Stimulated activated naive CD8-positive, alpha-beta T cell treated with anti-CD3 and anti-CD28 coated beads, Interleukin-15, amount 100 ng/mL, for 72 hours (primary cell): ENCODE results near the gene TTYH3.
A peak's percentile ranks its signal among the peaks of the same experiment; 100 is the strongest.
"Not testable (repeated sequence)": the region's sequence is repeated elsewhere in the genome, so short reads cannot be mapped to it uniquely, and the experiment has no call there.

Source experiments
- ATAC-seq: fragments of 150-1000 bp; cut with Tn5 transposase; 2 replicates; pipeline ENCODE4 v1.10.0; 2021; ENCODE audit warnings: mild to moderate bottlenecking, moderate library complexity
- DNase-seq, 2 donors: peaks; one replicate each; pipeline ENCODE4 v3.0.0; 2021 to 2022
- H3K27ac Mint-ChIP-seq, 2 donors: one replicate each; pipeline ENCODE4 v1.8.0; 2022; ENCODE audit warnings: mild to moderate bottlenecking in 2 of 2, mixed read lengths in 2 of 2, moderate library complexity in 2 of 2
- H3K27me3 Mint-ChIP-seq: one replicate; pipeline ENCODE4 v1.8.0; 2022; ENCODE audit warnings: mixed read lengths
- H3K4me1 Mint-ChIP-seq: one replicate; pipeline ENCODE4 v1.8.0; 2022; ENCODE audit warnings: mild to moderate bottlenecking, mixed read lengths
- H3K4me3 Mint-ChIP-seq, 2 donors: one replicate each; pipeline ENCODE4 v1.8.0; 2022; ENCODE audit warnings: mild to moderate bottlenecking in 2 of 2, mixed read lengths in 2 of 2, moderate library complexity in 1 of 2
- H3K9me3 Mint-ChIP-seq, 2 donors: one replicate each; pipeline ENCODE4 v1.8.0; 2022; ENCODE audit warnings: mixed read lengths in 2 of 2

Gene TTYH3

DNA sequence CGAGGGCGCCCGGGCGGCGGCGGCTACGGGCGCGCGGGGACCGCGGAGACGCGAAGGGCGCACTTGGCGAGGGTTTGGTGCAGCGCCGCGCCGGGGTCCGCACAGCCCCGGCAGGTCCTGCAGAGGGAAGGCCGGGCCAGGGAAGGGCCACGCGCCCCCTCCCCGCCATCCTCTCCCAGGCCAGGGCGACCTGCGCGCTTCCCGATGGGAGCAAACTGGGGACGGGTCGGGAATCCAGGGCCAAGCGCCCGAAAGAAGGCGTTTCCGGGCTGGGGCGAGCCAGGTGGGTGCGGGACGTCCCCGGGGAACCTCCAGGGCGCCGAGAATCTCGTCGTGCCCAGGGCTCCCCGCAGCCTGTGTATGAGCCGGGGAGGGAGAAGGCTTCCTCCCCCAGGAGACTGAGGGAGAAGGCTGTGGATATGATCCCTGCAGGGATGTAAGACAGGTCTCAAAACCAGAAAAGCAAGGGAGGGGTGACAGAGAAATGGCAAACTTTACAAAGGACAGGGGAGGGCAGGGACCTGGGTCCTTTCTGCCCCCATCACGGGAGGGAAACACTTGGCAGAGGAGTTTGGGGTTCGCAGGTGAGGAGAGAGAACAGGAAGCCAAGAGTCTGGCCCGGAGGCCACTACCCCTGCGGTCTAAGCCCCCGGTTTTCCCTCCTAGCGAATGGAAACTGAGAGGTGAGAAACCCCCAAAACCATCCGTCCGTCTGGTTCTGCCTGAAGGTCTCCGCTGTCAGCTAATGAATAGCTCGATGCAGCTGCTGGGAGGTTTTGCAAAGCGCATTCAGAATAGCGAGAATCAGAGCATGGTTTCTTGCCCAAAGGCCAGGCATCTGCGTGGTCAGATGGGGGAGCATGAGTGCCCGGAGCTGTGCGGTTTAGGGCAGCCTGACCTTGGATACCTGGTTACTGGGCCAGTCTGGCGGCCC is 56.9 kb downstream of the TTYH3 start:
- peaks cover 29% of the 10 kb centered on the region for H3K4me1 Mint-ChIP-seq
- H3K27ac Mint-ChIP-seq, result no peak overlapping the region
- peak overlapping the region; percentile 74 to 85 for H3K4me3 Mint-ChIP-seq
- DNase-seq (peak in 1 of 2 donors; percentile 36), ATAC-seq (peak; percentile 72)
- no peaks in the 10 kb centered on the region for H3K9me3 Mint-ChIP-seq
- H3K27me3 Mint-ChIP-seq, result peaks cover 84% of the 10 kb centered on the region

GRCh38 chr7:2689343-2689847 is 57.6 kb downstream of the TTYH3 start:
- ATAC-seq, result no peak
- H3K4me1 Mint-ChIP-seq, result peaks cover 29% of the 10 kb centered on the region
- peak overlapping the region in 1 of 2 donors; percentile 85 for H3K4me3 Mint-ChIP-seq
- no peak overlapping the region for H3K27ac Mint-ChIP-seq
- H3K27me3 Mint-ChIP-seq, result peaks cover 78% of the 10 kb centered on the region
- no peak for DNase-seq
- H3K9me3 Mint-ChIP-seq, result no peaks in the 10 kb centered on the region

- peaks cover 73% of the 10 kb centered on the region for H3K27me3 Mint-ChIP-seq
- H3K9me3 Mint-ChIP-seq, result no peaks in the 10 kb centered on the region
- DNase-seq, result no peak
- H3K4me3 Mint-ChIP-seq, result no peak overlapping the region
- H3K4me1 Mint-ChIP-seq, result peaks cover 29% of the 10 kb centered on the region
- ATAC-seq, result no peak
- no peak overlapping the region for H3K27ac Mint-ChIP-seq
Measured at GRCh38 chr7:2689951-2690705, 58.3 kb downstream of the TTYH3 start.

DNA sequence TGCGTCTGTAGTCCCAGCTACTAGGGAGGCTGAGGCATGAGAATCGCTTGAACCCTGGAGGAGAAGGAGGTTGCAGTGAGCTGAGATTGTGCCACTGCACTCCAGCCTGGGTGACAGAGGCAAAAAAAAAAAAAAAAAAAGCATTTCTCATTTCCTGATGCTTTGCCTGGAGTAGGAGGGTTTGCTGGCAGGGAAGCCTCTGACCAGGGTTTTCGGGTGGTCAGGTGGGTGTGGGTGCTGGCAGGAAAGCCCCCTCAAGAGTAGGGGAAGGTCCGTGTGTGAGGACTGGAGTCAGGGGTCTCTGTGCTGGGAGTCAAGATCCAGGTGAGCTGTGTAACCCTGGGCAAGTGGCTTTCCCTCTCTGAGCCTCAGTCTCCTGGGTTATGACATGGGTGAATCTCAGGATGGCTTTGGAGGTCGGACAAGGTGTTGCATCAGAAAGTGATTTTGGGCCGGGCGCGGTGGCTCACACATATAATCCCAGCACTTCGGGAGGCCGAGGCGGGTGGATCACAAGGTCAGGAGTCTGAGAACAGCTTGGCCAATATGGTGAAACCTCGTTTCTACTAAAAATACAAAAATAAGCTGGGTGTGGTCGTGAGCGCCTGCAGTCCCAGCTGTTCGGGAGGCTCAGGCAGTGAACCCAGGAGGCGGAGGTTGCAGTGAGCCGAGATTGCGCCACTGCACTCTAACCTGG is 59.4 kb downstream of the TTYH3 start:
- no peak overlapping the region for H3K4me3 Mint-ChIP-seq
- H3K27ac Mint-ChIP-seq, result peak overlapping the region in 1 of 2 donors; percentile 73
- H3K4me1 Mint-ChIP-seq, result peaks cover 29% of the 10 kb centered on the region
- H3K9me3 Mint-ChIP-seq, result no peaks in the 10 kb centered on the region
- ATAC-seq, result no peak
- DNase-seq, result no peak
- peaks cover 69% of the 10 kb centered on the region for H3K27me3 Mint-ChIP-seq

- H3K4me3 Mint-ChIP-seq, H3K9me3 Mint-ChIP-seq, H3K27ac Mint-ChIP-seq, DNase-seq, ATAC-seq: not testable (repeated sequence)
- H3K4me1 Mint-ChIP-seq, result peaks cover 29% of the 10 kb centered on the region
- H3K27me3 Mint-ChIP-seq, result peaks cover 70% of the 10 kb centered on the region
Measured at GRCh38 chr7:2691932-2692439, 60.2 kb downstream of the TTYH3 start.

DNA sequence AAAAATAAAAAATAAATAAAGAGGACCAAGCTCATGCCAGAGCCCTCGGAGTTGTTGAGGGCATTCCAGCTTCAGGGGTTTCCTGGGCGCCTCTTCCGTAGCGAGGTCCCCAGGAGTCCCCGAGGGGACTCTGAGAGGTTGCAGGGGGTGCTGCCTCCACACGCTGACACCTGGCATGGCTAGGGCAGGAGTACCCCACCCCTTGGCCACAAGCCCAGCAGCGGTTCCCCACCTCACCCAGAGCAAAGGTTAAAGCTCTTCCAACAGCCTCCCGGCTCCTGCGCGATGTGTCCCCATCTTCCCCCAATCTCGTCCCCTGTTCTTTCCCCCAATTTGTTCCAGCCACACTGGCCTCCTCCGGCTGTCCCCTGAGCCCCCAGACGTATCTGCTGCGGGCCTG is 60.8 kb downstream of the TTYH3 start:
- Mint-ChIP-seq H3K27ac (no peak overlapping the region), H3K4me1 (peaks cover 29% of the 10 kb centered on the region), H3K9me3 (no peaks in the 10 kb centered on the region), H3K27me3 (peaks cover 70% of the 10 kb centered on the region), H3K4me3 (no peak overlapping the region)
- ATAC-seq, result no peak
- DNase-seq, result no peak

DNA sequence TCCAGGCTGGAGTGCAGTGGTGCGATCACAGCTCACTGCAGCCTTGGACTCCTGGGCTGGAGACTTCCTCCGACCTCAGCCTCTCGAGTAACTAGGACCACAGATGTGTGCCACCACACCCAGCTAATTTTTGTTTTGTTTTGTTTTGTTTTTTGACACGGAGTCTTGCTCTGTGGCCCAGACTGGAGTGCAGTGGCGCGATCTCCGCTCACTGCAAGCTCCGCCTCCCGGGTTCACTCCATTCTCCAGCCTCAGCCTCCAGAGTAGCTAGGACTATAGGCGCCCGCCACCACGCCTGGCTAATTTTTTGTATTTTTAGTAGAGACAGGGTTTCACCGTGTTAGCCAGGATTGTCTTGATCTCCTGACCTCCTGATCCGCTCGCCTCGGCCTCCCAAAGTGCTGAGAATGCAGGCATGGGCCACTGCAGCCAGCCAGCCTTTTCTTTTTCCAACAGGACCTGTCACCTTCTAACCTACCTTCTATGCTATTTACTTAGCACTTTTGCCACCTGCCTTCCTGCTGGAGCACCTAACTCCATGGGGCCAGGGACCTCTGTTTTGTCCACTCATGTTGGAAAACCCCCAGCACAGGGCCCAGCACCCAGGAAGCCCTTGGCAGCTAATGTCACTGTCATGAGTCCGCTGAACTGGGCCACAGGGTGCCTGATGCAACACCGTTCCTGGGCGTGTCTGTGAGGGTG is 61.8 kb downstream of the TTYH3 start:
- not testable (repeated sequence) for ATAC-seq, DNase-seq, H3K27ac Mint-ChIP-seq, H3K4me3 Mint-ChIP-seq, H3K9me3 Mint-ChIP-seq
- Mint-ChIP-seq H3K27me3 (peaks cover 74% of the 10 kb centered on the region), H3K4me1 (peaks cover 33% of the 10 kb centered on the region)

DNA sequence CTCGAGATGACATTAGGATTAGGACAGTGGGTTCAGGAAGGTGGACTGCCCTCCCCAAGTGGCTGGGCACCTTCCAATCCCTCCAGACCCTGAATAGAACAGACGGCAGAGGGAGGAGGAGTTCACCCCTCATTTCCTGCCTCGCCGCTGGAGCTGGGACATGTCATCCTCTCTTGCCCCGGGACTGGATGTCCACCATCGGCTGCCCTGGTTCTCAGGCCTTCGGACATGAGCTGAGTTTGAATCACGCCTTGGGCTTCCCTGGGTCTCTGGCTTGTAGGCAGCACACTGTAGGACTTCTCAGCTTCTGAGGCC is 62.3 kb downstream of the TTYH3 start:
- DNase-seq, result not testable (repeated sequence)

DNA sequence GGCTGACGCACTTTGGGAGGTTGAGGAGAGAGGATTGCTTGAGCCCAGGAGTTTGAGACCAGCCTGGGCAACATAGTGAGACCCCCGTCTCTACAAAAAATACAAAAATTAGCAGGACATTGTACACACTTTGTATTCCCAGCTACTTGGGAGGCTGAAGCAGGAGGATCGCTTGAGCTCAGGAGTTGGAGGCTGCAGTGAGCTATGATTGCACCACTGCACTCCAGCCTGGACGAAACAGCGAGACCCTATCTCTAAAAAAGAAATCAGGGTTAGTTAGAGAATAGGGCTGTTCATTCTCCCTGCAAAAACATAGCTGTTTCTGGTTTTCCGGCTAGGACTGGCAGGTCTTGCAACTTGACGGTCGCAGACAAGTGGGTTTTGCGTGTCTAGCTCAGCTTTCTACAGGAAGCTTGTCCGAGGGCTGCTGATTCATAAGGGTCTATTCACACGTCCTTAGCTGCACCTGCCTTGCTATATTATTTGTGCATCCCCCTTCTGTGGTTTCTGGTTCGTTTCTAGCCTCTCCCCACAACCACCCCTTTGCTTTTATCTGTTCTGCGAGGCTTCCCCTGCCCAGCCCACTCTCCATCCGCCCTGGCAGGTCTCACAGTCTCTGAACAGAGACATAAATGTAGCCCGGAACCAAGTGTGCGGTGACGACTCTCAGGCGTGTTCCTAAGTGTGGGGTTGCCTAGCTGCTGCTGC is 66.9 kb downstream of the TTYH3 start:
- peaks cover 30% of the 10 kb centered on the region for H3K4me1 Mint-ChIP-seq

More for the DNA sequence above, 62.3 kb downstream of the TTYH3 start:
- H3K27ac Mint-ChIP-seq, ATAC-seq, H3K4me3 Mint-ChIP-seq, H3K9me3 Mint-ChIP-seq: not testable (repeated sequence)
- H3K27me3 Mint-ChIP-seq, result peaks cover 69% of the 10 kb centered on the region
- peaks cover 33% of the 10 kb centered on the region for H3K4me1 Mint-ChIP-seq

GRCh38 chr7:2699289-2699620 is 67.5 kb downstream of the TTYH3 start:
- DNase-seq, result no peak
- Mint-ChIP-seq H3K4me1 (peaks cover 30% of the 10 kb centered on the region), H3K27me3 (peaks cover 78% of the 10 kb centered on the region), H3K27ac (peak overlapping the region in 1 of 2 donors; percentile 62), H3K4me3 (peak overlapping the region; percentile 72 to 74), H3K9me3 (no peaks in the 10 kb centered on the region)
- no peak for ATAC-seq

More for the DNA sequence above, 66.9 kb downstream of the TTYH3 start:
- DNase-seq, result peak; percentile 81 to 89
- Mint-ChIP-seq H3K4me3 (peak overlapping the region; percentile 72 to 74), H3K27me3 (peaks cover 75% of the 10 kb centered on the region), H3K27ac (no peak overlapping the region), H3K9me3 (no peaks in the 10 kb centered on the region)
- ATAC-seq, result peak; percentile 97

DNA sequence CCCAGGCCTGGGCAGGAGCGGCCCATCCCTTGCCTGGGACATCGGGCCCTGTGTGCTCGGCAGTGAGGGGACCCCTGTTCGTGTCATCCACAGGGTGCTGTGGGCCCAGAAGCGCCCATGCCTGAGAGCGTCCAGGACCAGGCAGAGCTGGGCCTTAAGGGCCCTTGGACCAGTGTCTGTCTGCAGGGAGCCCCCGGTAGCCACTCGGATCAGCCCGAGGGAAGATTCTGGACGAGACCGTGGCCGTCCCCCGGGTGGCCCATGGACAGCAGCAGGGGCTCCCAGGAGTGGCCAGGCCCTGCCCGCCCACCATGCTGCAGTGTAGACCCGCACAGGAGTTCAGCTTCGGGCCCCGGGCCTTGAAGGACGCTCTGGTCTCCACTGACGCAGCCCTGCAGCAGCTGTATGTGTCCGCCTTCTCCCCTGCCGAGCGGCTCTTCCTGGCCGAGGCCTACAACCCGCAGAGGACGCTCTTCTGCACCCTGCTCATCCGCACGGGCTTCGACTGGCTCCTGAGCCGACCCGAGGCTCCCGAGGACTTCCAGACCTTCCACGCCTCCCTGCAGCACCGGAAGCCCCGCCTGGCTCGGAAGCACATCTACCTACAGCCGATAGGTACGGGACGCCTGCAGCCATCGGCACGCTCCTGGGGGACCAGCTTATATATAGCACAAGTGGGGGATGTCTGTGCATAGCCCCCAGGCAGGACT is 68.5 kb downstream of the TTYH3 start:
- peaks cover 30% of the 10 kb centered on the region for H3K4me1 Mint-ChIP-seq
- DNase-seq, result no peak
- H3K27ac Mint-ChIP-seq, result no peak overlapping the region
- peak overlapping the region; percentile 0 to 23 for H3K4me3 Mint-ChIP-seq
- H3K9me3 Mint-ChIP-seq, result no peaks in the 10 kb centered on the region
- no peak for ATAC-seq
- H3K27me3 Mint-ChIP-seq, result peaks cover 77% of the 10 kb centered on the region

DNA sequence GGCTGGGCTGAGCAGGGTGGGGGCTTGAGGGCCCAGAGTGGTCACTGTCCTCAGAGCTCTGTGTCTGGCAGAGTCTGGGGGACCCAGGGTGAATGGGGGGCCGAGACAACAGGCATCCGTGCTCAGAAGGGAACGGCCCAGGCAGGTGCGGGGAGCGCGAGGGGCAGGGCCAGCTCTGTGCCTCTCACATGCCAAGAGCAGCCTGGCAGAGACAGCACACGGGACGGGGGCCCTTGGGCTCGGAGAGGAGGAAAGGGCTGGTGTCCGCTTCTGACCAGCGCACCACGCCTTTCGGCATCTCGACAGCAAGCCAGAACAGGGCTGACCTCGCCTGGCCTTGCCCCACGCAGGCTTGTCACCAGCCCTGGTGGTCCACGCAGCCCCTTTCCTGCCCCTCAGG is 69.6 kb downstream of the TTYH3 start:
- no peaks in the 10 kb centered on the region for H3K9me3 Mint-ChIP-seq
- peaks cover 30% of the 10 kb centered on the region for H3K4me1 Mint-ChIP-seq
- H3K27me3 Mint-ChIP-seq, result peaks cover 84% of the 10 kb centered on the region
- ATAC-seq (no peak), DNase-seq (no peak)
- no peak overlapping the region for H3K4me3 Mint-ChIP-seq
- peak overlapping the region in 1 of 2 donors; percentile 44 for H3K27ac Mint-ChIP-seq

- Mint-ChIP-seq H3K4me3 (no peak overlapping the region), H3K27me3 (peaks cover 84% of the 10 kb centered on the region)
Measured at GRCh38 chr7:2701832-2702593, 70.2 kb downstream of the TTYH3 start.

More at GRCh38 chr7:2701832-2702593, 70.2 kb downstream of the TTYH3 start:
- no peak for ATAC-seq
- H3K9me3 Mint-ChIP-seq, result no peaks in the 10 kb centered on the region
- peak overlapping the region in 1 of 2 donors; percentile 44 for H3K27ac Mint-ChIP-seq
- DNase-seq, result no peak
- peaks cover 30% of the 10 kb centered on the region for H3K4me1 Mint-ChIP-seq
